ENCODE measurements around the gene PIK3R3.

GRCh38 chr1:46010611-46011010 is 121.8 kb downstream of the PIK3R3 start:
- TF ChIP-seq CTCF (IDR thresholded peaks at IDR 0.05) (no peak), POLR2A (IDR thresholded peaks at IDR 0.05) (no peak)
